NB4 (cell line): ENCODE results near the gene TXLNG.

ENCODE experiments used
- DNase-seq: peaks from one replicate; pipeline ENCODE4 v3.0.0; 2010; ENCODE audit warnings: low read depth
- H3K4me3 ChIP-seq: one replicate; pipeline ENCODE4 v1.5.1; 2011; ENCODE audit warnings: mild to moderate bottlenecking, low read depth, low read length, moderate library complexity
- MYC ChIP-seq: IDR thresholded peaks from 2 replicates; pipeline ENCODE4 v1.6.1; 2011; ENCODE audit warnings: low read depth, low read length
- POLR2A ChIP-seq: IDR thresholded peaks from 2 replicates; pipeline ENCODE4 v1.6.1; 2011; ENCODE audit warnings: mild to moderate bottlenecking; ENCODE audit not compliant: insufficient read length; ENCODE audit errors: extremely low read depth
- TF ChIP-seq, protein P1 (sequence below): IDR thresholded peaks from 2 replicates; pipeline ENCODE4 v1.6.1; 2011; ENCODE audit warnings: low read depth, low read length
- TF ChIP-seq, protein P2 (sequence below): IDR thresholded peaks from one replicate; pipeline ENCODE4 v1.5.1; 2012; ENCODE audit warnings: low read depth, low read length

TXLNG gene

DNA sequence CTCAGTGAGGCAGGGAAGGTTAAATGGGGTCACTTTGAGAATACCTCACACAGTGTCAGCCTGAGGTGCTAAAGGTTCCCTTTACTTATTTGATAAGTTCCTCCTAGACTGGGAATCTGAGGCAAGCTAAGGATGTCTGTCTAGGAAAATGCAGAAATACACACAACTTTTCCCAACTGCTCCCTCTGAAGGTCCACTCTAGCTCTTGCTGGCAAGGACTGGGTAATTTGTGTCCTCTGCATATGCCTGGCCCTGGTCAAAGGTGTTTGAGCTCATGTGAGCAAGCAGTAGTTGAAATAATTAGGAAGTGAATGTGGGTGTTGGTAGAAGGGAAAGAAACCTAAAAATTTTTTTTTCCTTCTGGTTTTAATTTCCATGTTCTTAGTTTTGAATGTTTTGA is 21.3 kb downstream of the TXLNG start:
- TF ChIP-seq, protein P1, sequence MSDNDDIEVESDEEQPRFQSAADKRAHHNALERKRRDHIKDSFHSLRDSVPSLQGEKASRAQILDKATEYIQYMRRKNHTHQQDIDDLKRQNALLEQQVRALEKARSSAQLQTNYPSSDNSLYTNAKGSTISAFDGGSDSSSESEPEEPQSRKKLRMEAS: no peak
- TF ChIP-seq POLR2A: no peak
- TF ChIP-seq, protein P2, sequence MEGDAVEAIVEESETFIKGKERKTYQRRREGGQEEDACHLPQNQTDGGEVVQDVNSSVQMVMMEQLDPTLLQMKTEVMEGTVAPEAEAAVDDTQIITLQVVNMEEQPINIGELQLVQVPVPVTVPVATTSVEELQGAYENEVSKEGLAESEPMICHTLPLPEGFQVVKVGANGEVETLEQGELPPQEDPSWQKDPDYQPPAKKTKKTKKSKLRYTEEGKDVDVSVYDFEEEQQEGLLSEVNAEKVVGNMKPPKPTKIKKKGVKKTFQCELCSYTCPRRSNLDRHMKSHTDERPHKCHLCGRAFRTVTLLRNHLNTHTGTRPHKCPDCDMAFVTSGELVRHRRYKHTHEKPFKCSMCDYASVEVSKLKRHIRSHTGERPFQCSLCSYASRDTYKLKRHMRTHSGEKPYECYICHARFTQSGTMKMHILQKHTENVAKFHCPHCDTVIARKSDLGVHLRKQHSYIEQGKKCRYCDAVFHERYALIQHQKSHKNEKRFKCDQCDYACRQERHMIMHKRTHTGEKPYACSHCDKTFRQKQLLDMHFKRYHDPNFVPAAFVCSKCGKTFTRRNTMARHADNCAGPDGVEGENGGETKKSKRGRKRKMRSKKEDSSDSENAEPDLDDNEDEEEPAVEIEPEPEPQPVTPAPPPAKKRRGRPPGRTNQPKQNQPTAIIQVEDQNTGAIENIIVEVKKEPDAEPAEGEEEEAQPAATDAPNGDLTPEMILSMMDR: no peak
- no peak for TF ChIP-seq MYC
- DNase-seq: no peak
- no peak overlapping the region for H3K4me3 ChIP-seq

DNA sequence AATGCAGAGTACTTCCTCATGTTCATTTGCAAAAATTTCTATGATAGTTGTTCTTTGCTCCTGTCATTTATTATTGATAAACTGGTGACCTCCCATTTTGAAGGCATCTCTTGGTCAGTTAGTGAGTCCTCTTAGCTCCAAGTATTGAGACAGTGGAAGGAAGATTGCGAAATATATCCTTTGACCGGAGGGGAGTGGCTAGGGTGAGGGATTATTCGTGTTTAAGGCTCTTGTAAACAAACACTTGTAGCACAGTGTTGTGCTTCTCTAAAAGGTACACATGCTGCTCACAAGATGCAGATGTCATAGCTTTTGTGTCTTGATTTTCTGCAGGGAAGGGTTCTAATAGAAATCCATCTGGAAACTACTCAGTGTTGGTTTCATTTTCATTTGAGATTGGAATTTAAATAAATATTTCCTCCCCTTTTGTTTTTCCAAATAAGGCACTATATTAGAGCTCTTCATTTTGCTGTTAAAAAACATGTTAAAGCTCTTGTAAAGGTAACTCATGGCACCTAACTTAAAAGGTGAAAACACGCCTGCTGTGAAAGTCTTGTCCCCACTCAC is 21.8 kb downstream of the TXLNG start:
- H3K4me3 ChIP-seq: no peak overlapping the region
- TF ChIP-seq, protein P2: no peak
- TF ChIP-seq POLR2A: no peak
- no peak for TF ChIP-seq MYC
- TF ChIP-seq, protein P1: no peak
- DNase-seq: peak; percentile 62

DNA sequence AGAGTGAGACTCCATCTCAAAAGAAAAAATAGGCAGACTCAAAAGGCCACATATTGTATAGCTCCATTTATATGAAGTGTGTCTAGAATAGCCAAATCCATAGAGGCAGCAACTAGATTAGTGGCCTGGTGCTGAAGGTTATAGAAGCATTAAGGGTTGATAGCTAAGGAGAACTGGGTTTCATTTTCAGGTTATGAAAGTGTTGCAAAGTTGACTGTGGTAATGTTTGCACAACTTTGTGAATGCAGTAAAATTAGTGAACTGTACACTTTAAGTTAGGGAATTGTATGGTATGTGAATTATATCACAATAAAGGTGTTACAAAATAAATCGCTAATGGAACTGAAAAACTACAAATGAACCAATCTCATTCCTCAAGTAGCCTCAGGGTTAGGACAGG is 28.3 kb downstream of the TXLNG start:
- DNase-seq: no peak
- TF ChIP-seq MYC: no peak
- TF ChIP-seq, protein P2: no peak
- TF ChIP-seq POLR2A: no peak
- TF ChIP-seq, protein P1: no peak

DNA sequence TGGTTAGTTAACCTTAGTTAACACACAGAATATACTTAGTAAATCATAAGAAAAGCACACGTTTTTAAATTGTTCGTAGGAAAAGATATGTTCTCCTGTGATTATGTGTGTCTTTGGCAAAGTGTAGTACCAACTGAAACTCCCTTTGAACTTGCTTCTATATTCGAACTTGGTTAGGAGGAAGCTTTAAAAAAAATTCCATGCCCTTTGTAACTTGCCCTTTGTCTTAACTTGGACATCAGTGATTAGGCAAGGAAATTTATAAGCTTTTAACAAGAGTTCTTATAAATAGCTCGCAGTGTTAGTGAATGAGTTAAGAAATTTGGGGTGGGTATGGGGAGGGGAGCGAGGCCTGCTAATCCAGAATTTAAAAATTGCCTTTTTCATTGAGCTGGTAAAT is 33.4 kb downstream of the TXLNG start:
- H3K4me3 ChIP-seq: no peak overlapping the region
- no peak for DNase-seq
- no peak for TF ChIP-seq POLR2A
- no peak for TF ChIP-seq MYC
- TF ChIP-seq, protein P2: no peak
- TF ChIP-seq, protein P1: no peak

More for the DNA sequence above, 28.3 kb downstream of the TXLNG start:
- H3K4me3 ChIP-seq: no peak overlapping the region

DNA sequence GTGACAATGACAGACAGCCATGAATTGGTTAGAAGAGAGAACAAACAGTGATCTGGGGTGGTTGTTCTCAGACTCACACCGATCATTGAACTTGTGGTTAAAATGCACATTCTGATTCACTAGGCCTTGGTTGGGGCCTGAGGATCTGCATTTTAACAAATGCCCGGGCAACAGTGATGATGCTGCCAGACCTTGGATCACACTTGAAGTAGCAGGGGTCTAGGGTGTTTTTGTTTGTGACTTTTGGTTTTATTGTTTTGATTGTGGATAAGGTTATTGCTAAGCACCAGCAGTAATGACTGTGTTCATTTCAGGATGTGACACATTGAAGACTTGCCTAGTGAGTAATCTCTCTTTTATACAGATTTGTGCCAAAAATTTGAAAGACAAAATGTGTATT is 36.5 kb downstream of the TXLNG start:
- H3K4me3 ChIP-seq: no peak overlapping the region
- no peak for DNase-seq
- TF ChIP-seq POLR2A (no peak), MYC (no peak)
- TF ChIP-seq, protein P2: no peak
- TF ChIP-seq, protein P1: no peak
